ENCODE data around the gene SART3.

SART3 gene, protein sequence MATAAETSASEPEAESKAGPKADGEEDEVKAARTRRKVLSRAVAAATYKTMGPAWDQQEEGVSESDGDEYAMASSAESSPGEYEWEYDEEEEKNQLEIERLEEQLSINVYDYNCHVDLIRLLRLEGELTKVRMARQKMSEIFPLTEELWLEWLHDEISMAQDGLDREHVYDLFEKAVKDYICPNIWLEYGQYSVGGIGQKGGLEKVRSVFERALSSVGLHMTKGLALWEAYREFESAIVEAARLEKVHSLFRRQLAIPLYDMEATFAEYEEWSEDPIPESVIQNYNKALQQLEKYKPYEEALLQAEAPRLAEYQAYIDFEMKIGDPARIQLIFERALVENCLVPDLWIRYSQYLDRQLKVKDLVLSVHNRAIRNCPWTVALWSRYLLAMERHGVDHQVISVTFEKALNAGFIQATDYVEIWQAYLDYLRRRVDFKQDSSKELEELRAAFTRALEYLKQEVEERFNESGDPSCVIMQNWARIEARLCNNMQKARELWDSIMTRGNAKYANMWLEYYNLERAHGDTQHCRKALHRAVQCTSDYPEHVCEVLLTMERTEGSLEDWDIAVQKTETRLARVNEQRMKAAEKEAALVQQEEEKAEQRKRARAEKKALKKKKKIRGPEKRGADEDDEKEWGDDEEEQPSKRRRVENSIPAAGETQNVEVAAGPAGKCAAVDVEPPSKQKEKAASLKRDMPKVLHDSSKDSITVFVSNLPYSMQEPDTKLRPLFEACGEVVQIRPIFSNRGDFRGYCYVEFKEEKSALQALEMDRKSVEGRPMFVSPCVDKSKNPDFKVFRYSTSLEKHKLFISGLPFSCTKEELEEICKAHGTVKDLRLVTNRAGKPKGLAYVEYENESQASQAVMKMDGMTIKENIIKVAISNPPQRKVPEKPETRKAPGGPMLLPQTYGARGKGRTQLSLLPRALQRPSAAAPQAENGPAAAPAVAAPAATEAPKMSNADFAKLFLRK

DNA sequence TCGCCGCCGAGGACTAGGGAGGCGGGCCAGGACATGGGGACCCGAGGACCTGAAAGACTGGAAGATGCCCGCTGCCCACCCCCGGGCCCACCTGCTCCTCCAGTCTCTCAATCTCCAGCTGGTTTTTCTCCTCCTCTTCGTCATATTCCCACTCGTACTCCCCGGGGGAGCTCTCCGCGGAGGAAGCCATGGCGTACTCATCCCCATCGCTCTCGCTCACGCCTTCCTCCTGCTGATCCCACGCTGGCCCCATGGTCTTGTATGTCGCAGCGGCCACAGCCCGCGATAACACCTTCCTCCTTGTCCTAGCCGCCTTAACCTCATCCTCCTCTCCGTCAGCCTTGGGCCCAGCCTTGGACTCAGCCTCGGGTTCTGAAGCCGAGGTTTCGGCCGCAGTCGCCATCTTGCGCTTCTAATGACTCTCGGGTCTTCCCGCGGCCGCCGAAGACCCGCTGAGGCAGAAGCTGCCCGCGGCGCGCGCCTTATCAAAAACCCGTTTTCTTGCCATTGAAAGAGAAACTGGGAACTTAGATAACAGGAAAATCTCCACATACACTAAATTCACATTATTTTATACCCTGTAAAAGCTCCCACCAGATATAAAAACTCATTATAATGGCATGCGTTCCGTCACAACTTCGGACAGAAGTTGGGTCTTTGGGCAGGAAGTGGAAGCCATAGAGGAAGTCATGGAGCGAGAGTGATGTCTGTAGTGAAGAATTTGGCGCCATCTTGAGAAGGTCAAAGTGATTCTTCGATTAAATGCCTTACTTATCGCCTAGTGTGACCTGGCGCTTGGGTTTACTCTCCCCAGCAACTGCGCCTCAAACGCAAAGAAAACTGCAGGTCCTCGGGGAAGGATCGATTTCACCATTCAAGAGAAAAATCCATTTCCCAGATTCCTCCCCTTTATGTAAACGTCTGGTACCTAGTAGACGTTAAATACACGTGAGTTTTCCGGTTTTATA, at the start of gene SART3:
Gene SART3 (minus strand): TSS at position 422 of the 968 bp plus-strand sequence. CDS start 19 bp downstream, at position 403.
- TF ChIP-seq CTCF (IDR thresholded peaks at IDR 0.05; ENCODE audit: low read depth, low read length), result no peak

GRCh38 chr12:108610336-108610815, 49.4 kb upstream of the SART3 start:
- DNase-seq (ENCODE audit: extremely low read depth, low read depth), result no peak
- no peak for TF ChIP-seq CTCF (IDR thresholded peaks at IDR 0.05; ENCODE audit: low read depth, low read length)

More for the DNA sequence above, at the start of gene SART3:
- peak; percentile 58 for DNase-seq (ENCODE audit: extremely low read depth, low read depth)

DNA sequence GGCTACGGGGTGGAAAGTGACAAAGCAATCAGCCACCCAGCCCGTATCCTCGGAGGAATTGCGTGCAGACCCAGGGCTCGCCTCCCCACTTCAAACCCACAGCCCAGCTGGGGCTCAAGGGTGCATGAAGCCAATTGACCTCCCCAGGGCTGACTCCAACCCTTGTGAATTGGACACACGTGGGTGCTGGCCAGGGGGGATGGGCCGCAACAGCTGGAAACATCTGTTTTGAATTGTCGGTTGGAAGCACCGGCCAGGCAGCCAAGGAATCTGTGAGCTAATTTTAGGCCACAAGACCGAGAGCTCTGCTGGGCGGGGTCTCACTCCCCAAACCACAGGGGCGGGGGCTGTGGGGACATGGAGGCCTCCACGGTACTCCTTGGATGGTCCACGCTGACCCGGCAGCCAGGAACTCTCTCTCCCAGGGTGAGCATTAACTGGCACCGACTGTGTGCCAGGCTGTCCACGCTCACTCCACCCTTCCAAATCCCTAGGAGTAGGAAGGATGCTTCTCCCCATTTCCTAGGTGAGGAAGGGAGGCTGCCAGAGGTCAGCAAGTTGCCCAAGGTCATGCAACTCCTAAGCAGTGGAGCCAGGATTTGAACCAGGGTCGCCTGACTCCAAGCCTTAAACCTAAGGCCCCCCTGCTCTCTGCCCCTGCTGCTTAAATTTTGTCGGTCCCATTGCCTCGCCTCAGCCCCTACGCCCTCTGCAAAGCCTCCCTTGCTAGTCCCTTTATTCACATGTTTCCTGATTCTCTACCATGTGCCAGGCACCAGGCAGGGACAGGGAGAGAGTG, 48.8 kb upstream of the SART3 start:
- TF ChIP-seq CTCF (IDR thresholded peaks at IDR 0.05; ENCODE audit: low read depth, low read length), result no peak
- peak; percentile 82 for DNase-seq (ENCODE audit: extremely low read depth, low read depth)

DNA sequence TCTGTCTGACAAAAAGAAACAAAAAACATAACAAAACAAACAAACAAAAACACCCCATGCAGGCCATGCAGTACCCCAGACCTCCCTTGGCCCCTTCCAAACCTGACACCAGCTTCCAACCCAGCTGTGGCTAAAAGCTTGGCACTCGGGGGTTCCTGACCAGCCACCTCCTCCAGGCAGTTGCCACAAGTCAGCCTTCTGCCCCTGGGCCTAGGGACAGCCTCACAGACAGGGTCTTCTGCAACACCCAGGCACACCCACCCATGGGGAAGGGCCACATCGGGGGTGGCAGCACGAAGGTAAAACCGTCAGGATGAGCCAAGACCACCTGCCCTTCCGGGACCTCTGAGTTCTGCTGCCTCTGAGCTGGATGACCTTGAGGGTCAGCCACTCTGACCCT, 47.6 kb upstream of the SART3 start:
- DNase-seq (ENCODE audit: extremely low read depth, low read depth), result no peak
- no peak for TF ChIP-seq CTCF (IDR thresholded peaks at IDR 0.05; ENCODE audit: low read depth, low read length)

DNA sequence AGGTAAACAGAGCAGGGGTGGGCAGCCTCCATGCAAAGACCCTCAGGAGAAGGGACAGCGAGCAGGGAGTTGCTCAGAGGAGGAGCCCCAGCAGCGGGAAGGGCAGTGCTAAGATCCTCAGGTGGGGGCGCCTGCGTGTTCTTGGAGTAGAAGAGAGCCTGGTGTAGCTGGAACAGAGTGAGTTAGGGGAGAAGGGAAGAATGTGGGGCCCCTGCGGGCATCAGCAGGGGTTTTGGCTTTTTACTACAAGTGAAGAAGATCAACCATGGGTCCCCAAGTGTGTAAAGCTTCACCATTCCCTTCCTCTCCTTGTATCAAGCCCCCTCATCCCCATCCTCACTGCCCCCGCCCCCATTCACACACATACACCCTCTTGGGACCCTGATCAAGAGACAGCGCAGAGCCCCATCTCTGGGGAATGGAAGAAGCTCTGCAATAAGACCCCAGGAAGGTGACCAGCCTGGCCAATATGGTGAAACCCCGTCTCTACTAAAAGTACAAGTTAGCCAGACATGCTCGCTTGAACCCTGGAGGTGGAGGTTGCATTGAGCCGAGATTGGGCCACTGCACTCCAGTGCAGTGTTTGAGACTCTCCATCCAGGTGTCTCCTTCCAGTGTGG, 47.1 kb upstream of the SART3 start:
- no peak for TF ChIP-seq CTCF (IDR thresholded peaks at IDR 0.05; ENCODE audit: low read depth, low read length)
- no peak for DNase-seq (ENCODE audit: extremely low read depth, low read depth)

DNA sequence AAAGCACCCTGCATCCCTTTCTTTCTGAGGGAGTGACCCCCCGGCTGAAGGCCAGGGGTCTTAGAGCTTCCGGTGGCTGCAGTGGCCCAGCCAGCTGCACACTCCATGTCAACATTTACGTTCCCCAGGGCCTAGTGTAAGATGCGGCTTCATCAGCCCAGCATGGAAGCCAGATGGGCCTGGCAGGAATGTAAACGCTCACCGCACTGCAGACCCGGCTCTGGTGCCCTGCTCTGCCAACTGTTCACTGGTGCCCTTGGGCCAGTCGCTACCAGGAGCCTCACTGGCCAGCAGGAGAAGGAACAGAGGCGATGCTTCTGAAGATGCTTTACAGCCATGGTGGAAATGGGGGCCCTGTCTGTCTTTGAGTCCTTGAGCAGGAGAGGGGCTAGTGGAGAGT, 45.5 kb upstream of the SART3 start:
- no peak for TF ChIP-seq CTCF (IDR thresholded peaks at IDR 0.05; ENCODE audit: low read depth, low read length)
- no peak for DNase-seq (ENCODE audit: extremely low read depth, low read depth)
